ENCODE results near the gene IQGAP2.
"Not testable (repeated sequence)": the region's sequence is repeated elsewhere in the genome, so short reads cannot be mapped to it uniquely, and the experiment has no call there.

Gene IQGAP2

GRCh38 chr5:76402886-76403765, at the start of gene IQGAP2:
IQGAP2 (plus strand) TSS chr5:76403285; CDS start chr5:76403546, 261 bp downstream.
- H3K36me3 ChIP-seq (ENCODE audit: control insufficient read depth, insufficient read depth, low read length): no peaks in the 10 kb centered on the region
- no peaks in the 10 kb centered on the region for H3K27me3 ChIP-seq (ENCODE audit: control insufficient read depth, insufficient read depth, low read length)
- peak within 1 kb of the TSS; percentile 58 for H3K4me3 ChIP-seq (ENCODE audit: low read length)
- no peaks in the 10 kb centered on the region for H3K9me3 ChIP-seq (ENCODE audit: control insufficient read depth, low read length)
- peak within 1 kb of the TSS; percentile 82 for H3K9ac ChIP-seq (ENCODE audit: low read length)
- peaks cover 24% of the 10 kb centered on the region for H3K4me1 ChIP-seq (ENCODE audit: control insufficient read depth, insufficient read depth, low read length)

GRCh38 chr5:76356887-76357286, 46.2 kb upstream of the IQGAP2 start:
- Histone ChIP-seq H3K36me3 (ENCODE audit: control insufficient read depth, insufficient read depth, low read length) (no peaks in the 10 kb centered on the region), H3K27me3 (ENCODE audit: control insufficient read depth, insufficient read depth, low read length) (no peaks in the 10 kb centered on the region), H3K9me3 (ENCODE audit: control insufficient read depth, low read length) (no peaks in the 10 kb centered on the region), H3K4me3 (ENCODE audit: low read length) (no peak overlapping the region), H3K9ac (ENCODE audit: low read length) (no peak overlapping the region), H3K4me1 (ENCODE audit: control insufficient read depth, insufficient read depth, low read length) (no peaks in the 10 kb centered on the region)

- no peak overlapping the region for H3K9ac ChIP-seq (ENCODE audit: low read length)
- peaks cover 9% of the 10 kb centered on the region for H3K4me1 ChIP-seq (ENCODE audit: control insufficient read depth, insufficient read depth, low read length)
- no peaks in the 10 kb centered on the region for H3K36me3 ChIP-seq (ENCODE audit: control insufficient read depth, insufficient read depth, low read length)
- H3K9me3 ChIP-seq (ENCODE audit: control insufficient read depth, low read length): no peaks in the 10 kb centered on the region
- H3K27me3 ChIP-seq (ENCODE audit: control insufficient read depth, insufficient read depth, low read length): no peaks in the 10 kb centered on the region
- no peak overlapping the region for H3K4me3 ChIP-seq (ENCODE audit: low read length)
Observed at GRCh38 chr5:76363352-76364225, 39.5 kb upstream of the IQGAP2 start.

GRCh38 chr5:76364226-76364589, 38.9 kb upstream of the IQGAP2 start:
- no peak overlapping the region for H3K4me3 ChIP-seq (ENCODE audit: low read length)
- H3K36me3 ChIP-seq (ENCODE audit: control insufficient read depth, insufficient read depth, low read length): no peaks in the 10 kb centered on the region
- H3K9ac ChIP-seq (ENCODE audit: low read length): no peak overlapping the region
- H3K9me3 ChIP-seq (ENCODE audit: control insufficient read depth, low read length): no peaks in the 10 kb centered on the region
- no peaks in the 10 kb centered on the region for H3K27me3 ChIP-seq (ENCODE audit: control insufficient read depth, insufficient read depth, low read length)
- H3K4me1 ChIP-seq (ENCODE audit: control insufficient read depth, insufficient read depth, low read length): peaks cover 9% of the 10 kb centered on the region

GRCh38 chr5:76365561-76365960, 37.5 kb upstream of the IQGAP2 start:
- Histone ChIP-seq H3K4me1 (ENCODE audit: control insufficient read depth, insufficient read depth, low read length) (peaks cover 9% of the 10 kb centered on the region), H3K9me3 (ENCODE audit: control insufficient read depth, low read length) (no peaks in the 10 kb centered on the region), H3K36me3 (ENCODE audit: control insufficient read depth, insufficient read depth, low read length) (no peaks in the 10 kb centered on the region), H3K4me3 (ENCODE audit: low read length) (no peak overlapping the region), H3K27me3 (ENCODE audit: control insufficient read depth, insufficient read depth, low read length) (no peaks in the 10 kb centered on the region), H3K9ac (ENCODE audit: low read length) (no peak overlapping the region)

- H3K9ac ChIP-seq (ENCODE audit: low read length): no peak overlapping the region
- H3K9me3 ChIP-seq (ENCODE audit: control insufficient read depth, low read length): no peaks in the 10 kb centered on the region
- no peaks in the 10 kb centered on the region for H3K27me3 ChIP-seq (ENCODE audit: control insufficient read depth, insufficient read depth, low read length)
- peaks cover 9% of the 10 kb centered on the region for H3K4me1 ChIP-seq (ENCODE audit: control insufficient read depth, insufficient read depth, low read length)
- no peaks in the 10 kb centered on the region for H3K36me3 ChIP-seq (ENCODE audit: control insufficient read depth, insufficient read depth, low read length)
- no peak overlapping the region for H3K4me3 ChIP-seq (ENCODE audit: low read length)
Observed at GRCh38 chr5:76366596-76366995, 36.5 kb upstream of the IQGAP2 start.

- Histone ChIP-seq H3K36me3 (ENCODE audit: control insufficient read depth, insufficient read depth, low read length) (no peaks in the 10 kb centered on the region), H3K4me1 (ENCODE audit: control insufficient read depth, insufficient read depth, low read length) (peaks cover 14% of the 10 kb centered on the region), H3K9ac (ENCODE audit: low read length) (no peak overlapping the region), H3K4me3 (ENCODE audit: low read length) (no peak overlapping the region), H3K27me3 (ENCODE audit: control insufficient read depth, insufficient read depth, low read length) (no peaks in the 10 kb centered on the region), H3K9me3 (ENCODE audit: control insufficient read depth, low read length) (no peaks in the 10 kb centered on the region)
Observed at GRCh38 chr5:76367623-76368371, 35.3 kb upstream of the IQGAP2 start.

GRCh38 chr5:76368941-76369340, 34.1 kb upstream of the IQGAP2 start:
- H3K9ac ChIP-seq (ENCODE audit: low read length): no peak overlapping the region
- no peaks in the 10 kb centered on the region for H3K27me3 ChIP-seq (ENCODE audit: control insufficient read depth, insufficient read depth, low read length)
- peaks cover 6% of the 10 kb centered on the region for H3K4me1 ChIP-seq (ENCODE audit: control insufficient read depth, insufficient read depth, low read length)
- H3K9me3 ChIP-seq (ENCODE audit: control insufficient read depth, low read length): no peaks in the 10 kb centered on the region
- H3K36me3 ChIP-seq (ENCODE audit: control insufficient read depth, insufficient read depth, low read length): no peaks in the 10 kb centered on the region
- no peak overlapping the region for H3K4me3 ChIP-seq (ENCODE audit: low read length)

- H3K4me1 ChIP-seq (ENCODE audit: control insufficient read depth, insufficient read depth, low read length); H3K36me3 ChIP-seq (ENCODE audit: control insufficient read depth, insufficient read depth, low read length); H3K27me3 ChIP-seq (ENCODE audit: control insufficient read depth, insufficient read depth, low read length); H3K9me3 ChIP-seq (ENCODE audit: control insufficient read depth, low read length); H3K9ac ChIP-seq (ENCODE audit: low read length); H3K4me3 ChIP-seq (ENCODE audit: low read length): not testable (repeated sequence)
Observed at GRCh38 chr5:76369668-76370067, 33.4 kb upstream of the IQGAP2 start.

GRCh38 chr5:76371960-76372322, 31.1 kb upstream of the IQGAP2 start:
- Histone ChIP-seq H3K9me3 (ENCODE audit: control insufficient read depth, low read length) (no peaks in the 10 kb centered on the region), H3K36me3 (ENCODE audit: control insufficient read depth, insufficient read depth, low read length) (no peaks in the 10 kb centered on the region), H3K4me1 (ENCODE audit: control insufficient read depth, insufficient read depth, low read length) (peaks cover 6% of the 10 kb centered on the region)

GRCh38 chr5:76372323-76373054, 30.6 kb upstream of the IQGAP2 start:
- Histone ChIP-seq H3K9me3 (ENCODE audit: control insufficient read depth, low read length) (no peaks in the 10 kb centered on the region), H3K4me1 (ENCODE audit: control insufficient read depth, insufficient read depth, low read length) (peaks cover 6% of the 10 kb centered on the region), H3K36me3 (ENCODE audit: control insufficient read depth, insufficient read depth, low read length) (no peaks in the 10 kb centered on the region), H3K27me3 (ENCODE audit: control insufficient read depth, insufficient read depth, low read length) (no peaks in the 10 kb centered on the region), H3K4me3 (ENCODE audit: low read length) (no peak overlapping the region), H3K9ac (ENCODE audit: low read length) (no peak overlapping the region)

More at GRCh38 chr5:76371960-76372322, 31.1 kb upstream of the IQGAP2 start:
- no peak overlapping the region for H3K9ac ChIP-seq (ENCODE audit: low read length)
- H3K27me3 ChIP-seq (ENCODE audit: control insufficient read depth, insufficient read depth, low read length): no peaks in the 10 kb centered on the region
- H3K4me3 ChIP-seq (ENCODE audit: low read length): no peak overlapping the region
